Gastroesophageal sphincter (tissue), 4 donors: ENCODE data around the gene KLHDC8A. TPM values are rescaled to one million over a fixed set of nuclear protein-coding genes. Genes with fewer than 3 reads are reported as not detected.

Experiments
- ATAC-seq: fragments of 150-250 bp; one replicate; pipeline ENCODE4 v1.9.1; 2016; ENCODE audit warnings: mild to moderate bottlenecking, moderate library complexity
- H3K27ac ChIP-seq, 4 donors: fragments of 200-600 bp; sonication (generic) in 3 of 4; 1 replicate in 3 of 4; 2 replicates in 1 of 4; pipeline ENCODE4 v1.5.1; 2016 to 2019
- H3K27me3 ChIP-seq: fragments of 200-600 bp; sonication (generic); one replicate; pipeline ENCODE4 v1.5.1; 2019
- H3K36me3 ChIP-seq, 2 donors: fragments of 200-600 bp; sonication (generic); one replicate each; pipeline ENCODE4 v1.5.1; 2019; ENCODE audit warnings: control low read depth in 1 of 2
- H3K4me1 ChIP-seq, 3 donors: fragments of 200-600 bp; sonication (generic); 1 replicate in 2 of 3; 2 replicates in 1 of 3; pipeline ENCODE4 v1.5.1; 2016 to 2019; ENCODE audit warnings: control low read depth in 2 of 3
- H3K4me3 ChIP-seq, 2 donors: fragments of 200-600 bp; sonication (generic); one replicate each; pipeline ENCODE4 v1.5.1; 2019; ENCODE audit warnings: mild to moderate bottlenecking in 1 of 2, moderate library complexity in 1 of 2
- H3K9me3 ChIP-seq, 3 donors: fragments of 200-600 bp; sonication (generic); one replicate each; pipeline ENCODE4 v1.5.1; 2017 to 2019; ENCODE audit warnings: control low read depth in 2 of 3
- EP300 ChIP-seq: sonication (generic); formaldehyde crosslinking; IDR thresholded peaks from one replicate; pipeline ENCODE4 v1.6.1; 2017; ENCODE audit warnings: antibody characterized with exemption, mild to moderate bottlenecking
- POLR2A ChIP-seq, 2 donors: fragments of 450-650 bp; IDR thresholded peaks; one replicate each; pipeline ENCODE4 v1.6.1; 2017; ENCODE audit warnings: antibody characterized with exemption in 2 of 2, mild to moderate bottlenecking in 2 of 2, moderate library complexity in 1 of 2
- POLR2AphosphoS5 ChIP-seq: sonication (generic); formaldehyde crosslinking; IDR thresholded peaks from one replicate; pipeline ENCODE4 v1.6.1; 2017; ENCODE audit warnings: antibody characterized with exemption
- WGBS, 2 donors: methylation state at CpG; one replicate each; pipeline ENCODE4 v1.1.5; 2018; ENCODE audit warnings: low coverage in 1 of 2; 5-methylcytosine and 5-hydroxymethylcytosine counted together
- total RNA-seq, 4 donors: library from RNA; depleted of rRNA; stranded (reverse); fragments of >200 nt; gene quantifications; one replicate each; pipeline ENCODE4 v1.1.0, GENCODE V29; 2016
- TF ChIP-seq, protein P1 (sequence below), 4 experiments: fragments of 200-600 bp in 2 of 4; fragments of 450-650 bp in 2 of 4; sonication (generic) in 1 of 4; IDR thresholded peaks; one replicate each; pipeline ENCODE4 v1.5.1; 2017 to 2019; ENCODE audit warnings: antibody characterized with exemption in 4 of 4, mild to moderate bottlenecking in 2 of 4, moderate library complexity in 2 of 4

The KLHDC8A gene
- total RNA-seq, 4 donors from 2014 or later: 0.16 to 0.40 (median 0.31) TPM; not detected in 1

DNA sequence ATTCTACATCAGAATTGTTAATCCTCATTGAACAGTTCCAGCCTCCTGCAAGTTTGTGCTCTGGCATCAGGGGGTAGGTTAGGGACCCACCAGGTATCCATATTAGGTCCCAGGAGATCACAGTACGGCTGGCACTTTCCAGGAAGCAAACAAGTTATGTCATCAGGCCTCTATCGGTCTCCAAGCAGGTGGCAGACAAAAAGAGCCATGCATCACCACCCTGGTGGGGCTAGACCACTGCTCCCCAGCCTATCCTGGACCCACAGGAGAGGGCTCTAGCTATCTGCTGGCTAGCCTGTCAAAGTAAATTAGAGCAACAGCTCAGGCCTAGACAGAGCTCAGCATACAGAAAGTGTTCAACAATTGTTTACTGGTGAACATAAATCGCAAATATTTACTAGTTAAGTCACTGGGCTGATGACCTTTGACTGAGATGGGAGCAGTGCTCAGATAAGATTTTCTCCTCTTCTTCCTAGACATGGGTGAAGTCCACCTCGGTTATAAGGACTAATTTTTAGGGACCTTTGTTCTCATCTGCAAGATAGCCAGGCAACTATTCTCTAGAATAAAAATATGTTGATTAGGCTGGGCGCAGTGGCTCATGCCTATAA lies 41.6 kb downstream of the KLHDC8A start:
- Histone ChIP-seq H3K36me3 (peaks cover 0 to 5% of the 10 kb centered on the region in 2 donors), H3K27ac (no peak overlapping the region), H3K27me3 (no peaks in the 10 kb centered on the region), H3K4me3 (no peak overlapping the region), H3K9me3 (no peaks in the 10 kb centered on the region), H3K4me1 (peaks cover 0 to 48% (median 0%) of the 10 kb centered on the region in 3 donors)
- ATAC-seq: no peak
- WGBS, 2 donors: 90 to 100% methylated on average over 2 to 4 of the region's 5 CpGs
- no peak for TF ChIP-seq POLR2AphosphoS5
- TF ChIP-seq POLR2A (IDR thresholded peaks at IDR 0.05): no peak

DNA sequence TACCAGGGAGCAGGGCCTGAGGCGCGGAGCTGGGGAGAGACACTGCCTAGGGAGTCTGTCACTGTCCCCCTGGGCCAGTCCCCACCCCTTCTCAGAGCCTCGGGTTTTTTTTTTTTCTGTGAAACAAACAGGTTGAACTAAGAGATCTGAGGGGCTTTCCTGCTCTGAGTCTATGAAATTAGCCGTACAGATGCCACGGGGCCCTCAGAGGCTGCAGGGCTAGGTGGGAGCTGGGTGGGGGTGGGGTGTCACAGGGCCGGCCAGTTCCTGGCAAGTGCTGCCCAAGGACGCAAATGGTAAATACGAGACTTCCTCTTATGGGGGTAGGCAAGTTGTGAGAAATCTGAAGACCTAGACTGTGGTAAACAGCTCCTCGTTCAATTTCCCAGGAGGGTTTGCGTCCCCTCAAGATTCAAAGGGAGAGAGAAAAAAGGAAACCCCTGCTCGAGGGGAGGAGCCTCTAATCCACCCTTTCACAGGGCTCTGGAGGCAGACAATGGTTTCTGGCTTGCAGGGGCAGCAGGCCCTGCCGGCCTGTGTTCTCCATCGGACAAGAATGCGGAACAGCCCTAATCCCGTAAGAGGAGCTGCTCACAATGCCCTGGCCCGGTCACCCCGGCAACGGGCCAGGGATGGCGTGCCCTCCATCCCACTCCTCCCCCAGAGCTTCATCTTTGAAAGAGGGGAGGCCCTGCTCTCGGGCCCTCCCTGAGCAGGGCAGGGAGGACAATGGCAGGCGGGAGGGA lies 43.0 kb downstream of the KLHDC8A start:
- peak overlapping the region in 1 of 2 donors; percentile 23 for H3K4me3 ChIP-seq
- 42 to 45% methylated on average over 2 to 7 of the region's 21 CpGs for WGBS, 2 donors
- peaks cover 0 to 5% of the 10 kb centered on the region in 2 donors for H3K36me3 ChIP-seq
- peak overlapping the region in 3 of 4 donors; percentile 14 to 53 (median 32) for H3K27ac ChIP-seq
- TF ChIP-seq, protein P1, sequence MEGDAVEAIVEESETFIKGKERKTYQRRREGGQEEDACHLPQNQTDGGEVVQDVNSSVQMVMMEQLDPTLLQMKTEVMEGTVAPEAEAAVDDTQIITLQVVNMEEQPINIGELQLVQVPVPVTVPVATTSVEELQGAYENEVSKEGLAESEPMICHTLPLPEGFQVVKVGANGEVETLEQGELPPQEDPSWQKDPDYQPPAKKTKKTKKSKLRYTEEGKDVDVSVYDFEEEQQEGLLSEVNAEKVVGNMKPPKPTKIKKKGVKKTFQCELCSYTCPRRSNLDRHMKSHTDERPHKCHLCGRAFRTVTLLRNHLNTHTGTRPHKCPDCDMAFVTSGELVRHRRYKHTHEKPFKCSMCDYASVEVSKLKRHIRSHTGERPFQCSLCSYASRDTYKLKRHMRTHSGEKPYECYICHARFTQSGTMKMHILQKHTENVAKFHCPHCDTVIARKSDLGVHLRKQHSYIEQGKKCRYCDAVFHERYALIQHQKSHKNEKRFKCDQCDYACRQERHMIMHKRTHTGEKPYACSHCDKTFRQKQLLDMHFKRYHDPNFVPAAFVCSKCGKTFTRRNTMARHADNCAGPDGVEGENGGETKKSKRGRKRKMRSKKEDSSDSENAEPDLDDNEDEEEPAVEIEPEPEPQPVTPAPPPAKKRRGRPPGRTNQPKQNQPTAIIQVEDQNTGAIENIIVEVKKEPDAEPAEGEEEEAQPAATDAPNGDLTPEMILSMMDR (IDR thresholded peaks at IDR 0.05): no peak
- H3K4me1 ChIP-seq: peaks cover 0 to 34% (median 0%) of the 10 kb centered on the region in 3 donors
- H3K9me3 ChIP-seq: no peaks in the 10 kb centered on the region
- no peaks in the 10 kb centered on the region for H3K27me3 ChIP-seq
- ATAC-seq: peak; percentile 65

DNA sequence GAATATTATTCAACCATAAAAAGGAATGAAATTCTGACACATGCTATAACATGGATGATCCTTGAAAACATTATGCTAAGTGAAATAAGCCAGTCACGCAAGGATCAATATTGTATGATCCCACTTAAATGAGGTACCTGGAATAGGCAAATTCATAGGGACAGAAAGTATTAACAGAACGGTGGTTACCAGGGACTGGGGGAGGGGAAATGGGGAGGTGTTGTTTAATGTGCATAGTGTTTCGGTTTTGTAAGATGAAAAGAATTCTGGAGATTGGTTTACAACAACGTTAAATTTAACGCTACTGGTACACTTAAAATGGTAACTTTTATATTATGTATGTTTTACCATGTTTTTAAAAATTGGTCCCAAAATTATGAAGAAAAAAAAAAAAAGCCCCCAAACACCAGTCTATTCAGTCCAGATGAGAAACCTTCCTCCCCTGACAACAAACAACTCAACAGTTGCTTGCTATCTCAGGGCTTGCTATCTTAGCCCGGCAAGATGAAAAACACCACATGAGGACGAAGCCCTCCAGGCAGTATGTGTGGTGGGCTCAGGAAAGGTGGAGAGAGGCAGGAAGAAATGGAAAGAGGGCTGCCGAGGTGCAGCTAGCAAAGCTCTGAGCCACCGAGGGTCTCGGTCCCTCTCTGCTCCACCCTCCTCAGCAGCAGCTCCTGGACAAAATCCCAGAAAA lies 43.7 kb downstream of the KLHDC8A start:
- Histone ChIP-seq H3K9me3 (no peaks in the 10 kb centered on the region), H3K4me1 (peaks cover 0 to 27% (median 0%) of the 10 kb centered on the region in 3 donors), H3K36me3 (peaks cover 0 to 5% of the 10 kb centered on the region in 2 donors), H3K4me3 (no peak overlapping the region), H3K27me3 (no peaks in the 10 kb centered on the region), H3K27ac (peak overlapping the region in 2 of 4 donors; percentile 32 to 53)
- ATAC-seq: no peak
- no peak for TF ChIP-seq EP300
- TF ChIP-seq, protein P1 (IDR thresholded peaks at IDR 0.05): no peak
- TF ChIP-seq POLR2AphosphoS5: no peak
- no peak for TF ChIP-seq POLR2A (IDR thresholded peaks at IDR 0.05)
- WGBS, 2 donors: 68 to 69% methylated on average over 10 of the region's 10 CpGs

DNA sequence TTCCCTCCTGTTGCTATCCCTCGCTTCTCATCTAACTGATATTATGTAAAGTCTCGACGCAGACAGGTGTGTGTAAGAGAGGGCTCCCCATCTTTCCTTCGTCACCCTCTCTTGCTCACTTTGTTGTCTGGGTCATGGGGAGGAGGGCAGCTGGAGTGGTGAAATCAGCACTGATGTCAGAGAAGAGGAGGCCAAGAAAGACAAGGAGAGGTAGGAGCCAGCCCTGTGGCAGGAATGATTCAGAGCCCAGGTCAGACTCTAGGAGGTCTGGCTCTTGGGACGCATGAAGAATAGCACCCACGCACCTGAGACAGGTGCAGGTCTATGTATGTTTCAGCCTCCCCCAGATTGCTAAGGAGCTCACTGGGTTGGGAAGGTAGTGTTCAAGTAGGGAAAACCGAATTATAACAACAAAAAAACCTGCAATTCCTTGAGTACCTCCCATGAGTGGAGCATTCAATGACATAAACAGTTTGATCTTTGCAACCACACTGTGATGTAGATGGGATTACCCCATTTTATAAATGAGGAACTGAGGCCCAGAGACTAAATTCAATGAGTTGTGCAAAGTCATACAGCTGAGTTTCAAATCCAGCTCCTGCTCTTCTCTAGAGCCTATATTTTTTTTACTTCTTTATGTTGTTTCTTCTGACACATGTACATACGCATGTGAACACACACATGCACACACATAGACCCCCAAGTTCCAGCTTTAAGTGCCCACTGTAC lies 45.6 kb downstream of the KLHDC8A start:
- no peaks in the 10 kb centered on the region for H3K27me3 ChIP-seq

More for the DNA sequence above, 45.6 kb downstream of the KLHDC8A start:
- H3K27ac ChIP-seq: no peak overlapping the region
- H3K4me1 ChIP-seq: peaks cover 0 to 13% (median 0%) of the 10 kb centered on the region in 3 donors
- no peak for TF ChIP-seq EP300
- no peak for TF ChIP-seq POLR2AphosphoS5
- TF ChIP-seq POLR2A (IDR thresholded peaks at IDR 0.05): no peak
- TF ChIP-seq, protein P1 (IDR thresholded peaks at IDR 0.05): no peak
- no peak overlapping the region for H3K4me3 ChIP-seq
- peaks cover 0 to 15% of the 10 kb centered on the region in 2 donors for H3K36me3 ChIP-seq
- no peaks in the 10 kb centered on the region for H3K9me3 ChIP-seq
- WGBS, 2 donors: 83 to 90% methylated on average over 1 to 4 of the region's 8 CpGs
- ATAC-seq: no peak
